ENCODE results near the gene TNFSF10. TPM values are rescaled to one million over a fixed set of nuclear protein-coding genes. Genes with fewer than 3 reads are reported as not detected.

Gene TNFSF10
- total and polyA plus RNA-seq, 10 of the 15 experiments (the other 5 are each of a cell fraction or from before 2014, with no cell fraction given), result 2.1 to 12.3 (median 4.4) TPM

- Histone ChIP-seq H3K4me1 (ENCODE audit: control insufficient read depth, insufficient read depth, low read length) (no peaks in the 10 kb centered on the region), H3K9me3 (replicated peaks; ENCODE audit: control insufficient read depth, insufficient read depth, low read length) (no peaks in the 10 kb centered on the region), H3K9ac (ENCODE audit: control insufficient read depth, insufficient read depth, low read length) (no peak overlapping the region), H3K4me2 (ENCODE audit: control insufficient read depth, insufficient read depth) (no peak overlapping the region), H2AFZ (ENCODE audit: control insufficient read depth, low read depth, low read length) (no peak overlapping the region), H3K36me3 (ENCODE audit: control insufficient read depth in 2 of 2, insufficient read depth in 2 of 2, low read length in 1 of 2) (no peaks in the 10 kb centered on the region), H4K20me1 (ENCODE audit: control insufficient read depth, insufficient read depth) (no peaks in the 10 kb centered on the region), H3K27ac (ENCODE audit: control insufficient read depth, insufficient read depth) (no peak overlapping the region), H3K79me2 (ENCODE audit: control insufficient read depth, insufficient read depth, low read length) (no peaks in the 10 kb centered on the region), H3K27me3 (replicated peaks in 1 of 2; ENCODE audit: control insufficient read depth in 2 of 2, insufficient read depth in 2 of 2, low read length in 1 of 2) (no peaks in the 10 kb centered on the region), H3K4me3 (no peak overlapping the region)
- ATAC-seq (no peak), DNase-seq (ENCODE audit: low read depth, low spot score) (no peak), FAIRE-seq (no peak)
- TF ChIP-seq RAD51 (IDR thresholded peaks at IDR 0.05), result no peak
- no peak for TF ChIP-seq NR2F1 (conservative IDR thresholded peaks at IDR 0.05)
- no peak for TF ChIP-seq SMAD1 (IDR thresholded peaks at IDR 0.05; ENCODE audit: low read depth, partially characterized antibody)
- TF ChIP-seq ZNF384 (IDR thresholded peaks at IDR 0.05; ENCODE audit: borderline replicate concordance, low read depth, low read length), result no peak
- no peak for TF ChIP-seq RELA (IDR thresholded peaks at IDR 0.05; ENCODE audit: borderline replicate concordance, partially characterized antibody)
- TF ChIP-seq REST (IDR thresholded peaks at IDR 0.05; ENCODE audit: low read depth, low read length), result no peak
- TF ChIP-seq HDAC6 (IDR thresholded peaks at IDR 0.05; ENCODE audit: unreplicated experiment), result no peak
- TF ChIP-seq TBL1XR1 (IDR thresholded peaks at IDR 0.05; ENCODE audit: low read depth, low read length), result no peak
- TF ChIP-seq MYB (IDR thresholded peaks at IDR 0.05; ENCODE audit: borderline replicate concordance, low read depth, low read length), result no peak
- TF ChIP-seq ZSCAN29 (IDR thresholded peaks at IDR 0.05), result no peak
- TF ChIP-seq ZNF24 (IDR thresholded peaks at IDR 0.05), result no peak
- no peak for TF ChIP-seq WRNIP1 (IDR thresholded peaks at IDR 0.05; ENCODE audit: borderline replicate concordance, low read depth, low read length)
- no peak for TF ChIP-seq POU2F2 (IDR thresholded peaks at IDR 0.05; ENCODE audit: borderline replicate concordance, low read depth, low read length)
- TF ChIP-seq HSF1 (IDR thresholded peaks at IDR 0.05; ENCODE audit: low read depth, low read length), result no peak
- ChIA-PET POLR2A (no interaction called here), SMC1A (ENCODE audit: uncharacterized antibody, unreplicated experiment) (no interaction called here), RAD21 (ENCODE audit: unreplicated experiment) (no interaction called here), CTCF (no interaction called here)
- in situ Hi-C loops (cut with MboI), result no loop called here
- intact Hi-C loops (cut with micrococcal nuclease; ENCODE audit: unreplicated experiment), result no loop called here
- BruUV-seq (replicated peaks), result no TSS peak
Measured at GRCh38 chr3:172552607-172553006, 29.4 kb upstream of the TNFSF10 start.

All from GM12878 (cell line).